BLaER1 treated with 17β-estradiol and CSF1 and Interleukin-3, amounts not matched to agents 10 nM and 100 nM (cell line): ENCODE measurements around the gene EIF4G3.

ENCODE experiments used
- H3K27ac ChIP-seq, 11 experiments: shearing (Covaris generic); formaldehyde crosslinking; 2 replicates each; pipeline ENCODE4 v1.8.1; 2022
- H3K27me3 ChIP-seq, 11 experiments: shearing (Covaris generic); formaldehyde crosslinking; 2 replicates each; pipeline ENCODE4 v1.8.1; 2022
- H3K36me3 ChIP-seq, 11 experiments: shearing (Covaris generic); formaldehyde crosslinking; 2 replicates each; pipeline ENCODE4 v1.8.1; 2022
- H3K4me1 ChIP-seq, 10 experiments: shearing (Covaris generic); formaldehyde crosslinking; 2 replicates each; pipeline ENCODE4 v1.8.1; 2022
- H3K4me2 ChIP-seq, 11 experiments: shearing (Covaris generic); formaldehyde crosslinking; 2 replicates each; pipeline ENCODE4 v1.8.1; 2022
- H3K4me3 ChIP-seq, 10 experiments: shearing (Covaris generic); formaldehyde crosslinking; 2 replicates each; pipeline ENCODE4 v1.8.1; 2022
- H3K9ac ChIP-seq, 11 experiments: shearing (Covaris generic); formaldehyde crosslinking; 2 replicates each; pipeline ENCODE4 v1.8.1; 2022
- H3K9me3 ChIP-seq, 11 experiments: shearing (Covaris generic); formaldehyde crosslinking; replicated peaks in 1 of 11; 2 replicates each; pipeline ENCODE4 v1.8.1; 2022
- H4K20me1 ChIP-seq, 11 experiments: shearing (Covaris generic); formaldehyde crosslinking; 2 replicates each; pipeline ENCODE4 v1.8.1; 2022
- Cebpa-rat ChIP-seq, 11 experiments: shearing (Covaris generic); IDR thresholded peaks; 2 replicates each; pipeline ENCODE4 v1.8.1; 2022

EIF4G3 gene

DNA sequence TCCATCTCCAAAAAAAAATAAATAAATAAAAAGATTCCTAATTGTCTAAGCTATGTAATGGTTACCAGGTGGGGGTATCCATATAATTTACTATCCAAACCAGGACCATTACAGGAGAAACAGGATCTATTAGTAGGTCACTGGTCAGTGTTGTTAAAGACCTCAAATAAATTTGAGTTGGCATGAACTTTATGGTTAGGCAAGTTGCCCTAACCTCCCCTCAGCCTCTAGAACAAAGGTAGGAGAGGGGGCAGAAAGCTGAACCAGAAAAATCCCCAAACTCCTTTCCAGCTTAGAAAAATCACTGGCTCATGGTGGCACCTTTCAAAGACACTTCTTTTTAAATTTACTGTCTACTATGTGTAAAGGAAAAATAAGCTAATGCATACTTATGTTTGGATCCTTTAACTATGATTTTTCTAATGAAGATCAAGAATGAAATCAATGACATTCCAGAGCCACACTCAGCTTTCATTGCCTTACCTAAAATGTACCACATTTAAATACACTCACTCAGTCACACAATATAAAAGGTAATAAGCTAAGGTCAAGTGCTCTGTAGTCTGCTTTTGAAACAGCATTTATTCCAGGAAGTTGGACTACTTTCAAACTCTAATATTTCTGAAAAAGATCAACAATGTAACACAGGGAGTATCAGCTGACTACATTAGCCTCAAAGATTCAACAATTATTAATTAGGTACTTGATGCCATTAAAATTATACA, 13.8 kb downstream of the EIF4G3 start:
- Histone ChIP-seq H3K27ac (no peak overlapping the region), H4K20me1 (peaks cover 73 to 100% (median 96%) of the 10 kb centered on the region in 11 experiments; a peak in 21 of 22 replicates), H3K9me3 (peaks cover 0 to 11% (median 0%) of the 10 kb centered on the region in 11 experiments; a peak in 1 of 22 replicates), H3K4me1 (peaks cover 0 to 37% (median 18%) of the 10 kb centered on the region in 10 experiments; a peak in 16 of 20 replicates), H3K9ac (no peak overlapping the region; a peak in 1 of 22 replicates), H3K27me3 (no peaks in the 10 kb centered on the region), H3K4me2 (peak overlapping the region in 1 of 11 experiments; percentile 18; a peak in 1 of 22 replicates), H3K4me3 (no peak overlapping the region), H3K36me3 (peaks cover 58 to 98% (median 93%) of the 10 kb centered on the region in 11 experiments)
- TF ChIP-seq Cebpa-rat (IDR thresholded peaks at IDR 0.05), result no peak

DNA sequence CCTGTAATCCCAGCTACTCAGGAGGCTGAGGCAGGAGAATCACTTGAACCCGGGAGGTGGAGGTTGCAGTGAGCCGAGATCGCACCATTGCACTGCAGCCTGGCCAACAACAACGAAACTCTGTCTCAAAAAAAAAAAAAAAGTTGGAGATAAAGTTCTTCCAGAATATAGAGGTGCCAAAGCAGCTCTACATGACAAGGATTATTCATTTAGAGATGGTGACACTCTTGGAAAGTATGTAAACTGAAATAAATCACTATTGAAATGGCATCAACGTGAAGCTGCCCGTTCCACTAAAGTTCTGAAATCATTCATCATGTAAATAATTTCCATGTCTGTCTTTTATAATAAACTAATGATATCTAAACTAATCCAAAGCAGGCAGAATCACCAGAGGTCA, 14.9 kb downstream of the EIF4G3 start:
- Histone ChIP-seq H3K9ac (no peak overlapping the region), H3K27me3 (no peaks in the 10 kb centered on the region), H3K9me3 (peaks cover 0 to 11% (median 0%) of the 10 kb centered on the region in 11 experiments; a peak in 1 of 22 replicates), H3K36me3 (peaks cover 51 to 92% (median 85%) of the 10 kb centered on the region in 11 experiments), H4K20me1 (peaks cover 78 to 100% (median 98%) of the 10 kb centered on the region in 11 experiments), H3K4me1 (peaks cover 8 to 48% (median 28%) of the 10 kb centered on the region in 10 experiments), H3K4me3 (no peak overlapping the region), H3K4me2 (no peak overlapping the region), H3K27ac (no peak overlapping the region)
- no peak for TF ChIP-seq Cebpa-rat (IDR thresholded peaks at IDR 0.05)

- Histone ChIP-seq H3K4me2 (no peak overlapping the region), H3K9ac (no peak overlapping the region), H3K36me3 (peaks cover 45 to 92% (median 80%) of the 10 kb centered on the region in 11 experiments), H3K9me3 (0 out of 22 replicates have a peak, but pooled peaks cover 0 to 3% (median 0%) of the 10 kb centered on the region in 11 experiments), H3K4me1 (peaks cover 8 to 47% (median 19%) of the 10 kb centered on the region in 10 experiments), H4K20me1 (peaks cover 83 to 100% (median 98%) of the 10 kb centered on the region in 11 experiments), H3K27me3 (no peaks in the 10 kb centered on the region), H3K27ac (no peak overlapping the region), H3K4me3 (no peak overlapping the region)
- no peak for TF ChIP-seq Cebpa-rat (IDR thresholded peaks at IDR 0.05)
Observed at GRCh38 chr1:21160263-21160796, 16.4 kb downstream of the EIF4G3 start.

- Histone ChIP-seq H3K36me3 (peaks cover 45 to 95% (median 80%) of the 10 kb centered on the region in 11 experiments), H3K4me1 (peaks cover 8 to 31% (median 20%) of the 10 kb centered on the region in 10 experiments), H4K20me1 (peaks cover 73 to 100% (median 98%) of the 10 kb centered on the region in 11 experiments), H3K9ac (no peak overlapping the region), H3K4me3 (no peak overlapping the region), H3K27me3 (no peaks in the 10 kb centered on the region), H3K4me2 (peak overlapping the region in 9 of 11 experiments; percentile 20 to 73 (median 58); a peak in 12 of 22 replicates), H3K27ac (no peak overlapping the region), H3K9me3 (0 out of 22 replicates have a peak, but pooled peaks cover 0 to 3% (median 0%) of the 10 kb centered on the region in 11 experiments)
- no peak for TF ChIP-seq Cebpa-rat (IDR thresholded peaks at IDR 0.05)
Observed at GRCh38 chr1:21157868-21158267, 18.8 kb downstream of the EIF4G3 start.

- H3K27me3 ChIP-seq, result no peaks in the 10 kb centered on the region
- H4K20me1 ChIP-seq, result peaks cover 72 to 100% (median 98%) of the 10 kb centered on the region in 11 experiments
- no peak overlapping the region for H3K27ac ChIP-seq
- H3K4me1 ChIP-seq, result peaks cover 8 to 29% (median 20%) of the 10 kb centered on the region in 10 experiments
- H3K9ac ChIP-seq, result no peak overlapping the region
- 0 out of 22 replicates have a peak, but pooled peaks cover 0 to 3% (median 0%) of the 10 kb centered on the region in 11 experiments for H3K9me3 ChIP-seq
- peak overlapping the region; percentile 19 to 73 (median 58); a peak in 19 of 22 replicates for H3K4me2 ChIP-seq
- no peak for TF ChIP-seq Cebpa-rat (IDR thresholded peaks at IDR 0.05)
- peaks cover 41 to 95% (median 78%) of the 10 kb centered on the region in 11 experiments for H3K36me3 ChIP-seq
- H3K4me3 ChIP-seq, result no peak overlapping the region
Observed at GRCh38 chr1:21157054-21157453, 19.6 kb downstream of the EIF4G3 start.

DNA sequence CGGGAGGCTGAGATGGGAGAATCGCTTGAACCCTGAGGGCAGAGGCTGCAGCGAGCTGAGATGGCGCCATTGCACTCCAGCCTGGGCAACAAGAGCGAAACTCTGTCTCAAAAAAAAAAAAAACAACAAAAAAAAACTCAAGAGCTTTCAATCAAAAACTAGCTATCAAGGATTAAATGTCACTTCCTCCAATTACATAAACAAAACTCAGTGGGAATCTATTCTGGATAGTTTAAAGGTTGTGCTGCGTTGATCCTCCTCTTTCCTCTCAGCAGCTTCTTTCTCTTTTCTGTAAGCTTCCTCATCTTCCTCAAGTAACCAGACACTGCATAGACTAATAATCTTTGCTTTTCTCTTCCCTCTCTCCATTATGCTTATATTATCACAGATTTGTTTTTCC, 20.7 kb downstream of the EIF4G3 start:
- Histone ChIP-seq H3K27ac (no peak overlapping the region), H3K9ac (no peak overlapping the region), H3K4me3 (no peak overlapping the region), H3K4me2 (peak overlapping the region in 1 of 11 experiments; percentile 5; a peak in 1 of 22 replicates), H3K4me1 (peaks cover 8 to 29% (median 20%) of the 10 kb centered on the region in 10 experiments), H3K27me3 (no peaks in the 10 kb centered on the region), H4K20me1 (peaks cover 73 to 100% (median 91%) of the 10 kb centered on the region in 11 experiments), H3K36me3 (peaks cover 36 to 93% (median 75%) of the 10 kb centered on the region in 11 experiments), H3K9me3 (0 out of 22 replicates have a peak, but pooled peaks cover 0 to 3% (median 0%) of the 10 kb centered on the region in 11 experiments)
- no peak for TF ChIP-seq Cebpa-rat (IDR thresholded peaks at IDR 0.05)

GRCh38 chr1:21154717-21155116, 22.0 kb downstream of the EIF4G3 start:
- H3K4me1 ChIP-seq, result peaks cover 8 to 37% (median 23%) of the 10 kb centered on the region in 10 experiments
- H3K9ac ChIP-seq, result no peak overlapping the region
- peaks cover 26 to 81% (median 73%) of the 10 kb centered on the region in 11 experiments for H3K36me3 ChIP-seq
- TF ChIP-seq Cebpa-rat (IDR thresholded peaks at IDR 0.05), result no peak
- no peak overlapping the region for H3K27ac ChIP-seq
- H3K4me2 ChIP-seq, result no peak overlapping the region
- H4K20me1 ChIP-seq, result peaks cover 69 to 100% (median 93%) of the 10 kb centered on the region in 11 experiments; a peak in 21 of 22 replicates
- H3K9me3 ChIP-seq, result 0 out of 22 replicates have a peak, but pooled peaks cover 0 to 3% (median 0%) of the 10 kb centered on the region in 11 experiments
- H3K27me3 ChIP-seq, result no peaks in the 10 kb centered on the region
- no peak overlapping the region for H3K4me3 ChIP-seq

- Histone ChIP-seq H3K36me3 (peaks cover 27 to 83% (median 71%) of the 10 kb centered on the region in 11 experiments), H3K9ac (no peak overlapping the region), H3K4me1 (peaks cover 8 to 41% (median 22%) of the 10 kb centered on the region in 10 experiments), H3K27ac (peak overlapping the region in 1 of 11 experiments; percentile 5; a peak in 1 of 22 replicates), H3K27me3 (no peaks in the 10 kb centered on the region), H4K20me1 (peaks cover 62 to 100% (median 91%) of the 10 kb centered on the region in 11 experiments; a peak in 21 of 22 replicates), H3K9me3 (no peaks in the 10 kb centered on the region), H3K4me2 (no peak overlapping the region), H3K4me3 (no peak overlapping the region)
- TF ChIP-seq Cebpa-rat (IDR thresholded peaks at IDR 0.05), result no peak
Observed at GRCh38 chr1:21153388-21153787, 23.3 kb downstream of the EIF4G3 start.
